Gastroesophageal sphincter (tissue), 3 donors: ENCODE data around the gene SLC25A46.

ENCODE experiments used
- CTCF ChIP-seq, 4 experiments: fragments of 200-600 bp in 2 of 4; fragments of 450-650 bp in 2 of 4; sonication (generic) in 1 of 4; IDR thresholded peaks; one replicate each; pipeline ENCODE4 v1.5.1; 2017 to 2019; ENCODE audit warnings: antibody characterized with exemption in 4 of 4, mild to moderate bottlenecking in 2 of 4, moderate library complexity in 2 of 4
- EP300 ChIP-seq: sonication (generic); formaldehyde crosslinking; IDR thresholded peaks from one replicate; pipeline ENCODE4 v1.6.1; 2017; ENCODE audit warnings: antibody characterized with exemption, mild to moderate bottlenecking
- POLR2A ChIP-seq, 2 donors: fragments of 450-650 bp; IDR thresholded peaks; one replicate each; pipeline ENCODE4 v1.6.1; 2017; ENCODE audit warnings: antibody characterized with exemption in 2 of 2, mild to moderate bottlenecking in 2 of 2, moderate library complexity in 1 of 2
- POLR2AphosphoS5 ChIP-seq: sonication (generic); formaldehyde crosslinking; IDR thresholded peaks from one replicate; pipeline ENCODE4 v1.6.1; 2017; ENCODE audit warnings: antibody characterized with exemption

GRCh38 chr5:110807169-110807568 is 68.4 kb downstream of the SLC25A46 start:
- TF ChIP-seq POLR2A (IDR thresholded peaks at IDR 0.05) (no peak), CTCF (IDR thresholded peaks at IDR 0.05) (no peak), POLR2AphosphoS5 (peak; percentile 64), EP300 (no peak)
